ENCODE measurements around the gene SNX24.

DNA sequence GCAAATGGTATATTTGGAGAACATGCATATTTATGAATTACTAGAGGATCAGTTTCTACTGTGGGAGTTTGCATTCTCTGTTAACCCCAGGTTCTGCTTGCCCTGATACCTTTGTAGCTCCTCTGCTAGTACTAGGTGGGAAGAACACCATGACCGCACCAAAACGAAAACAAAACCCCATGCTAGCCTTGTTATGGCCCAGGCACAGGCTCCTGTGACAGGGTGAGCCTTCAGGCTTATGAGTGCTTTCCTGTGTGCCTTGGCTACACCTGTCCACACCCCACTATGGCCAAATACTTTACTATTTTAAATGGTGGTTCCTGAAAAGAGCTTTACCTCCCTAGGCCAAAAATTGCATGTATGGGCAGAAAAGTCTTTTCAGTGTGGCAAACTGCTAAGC is 96.3 kb downstream of the SNX24 start:
- TF ChIP-seq, protein P1, sequence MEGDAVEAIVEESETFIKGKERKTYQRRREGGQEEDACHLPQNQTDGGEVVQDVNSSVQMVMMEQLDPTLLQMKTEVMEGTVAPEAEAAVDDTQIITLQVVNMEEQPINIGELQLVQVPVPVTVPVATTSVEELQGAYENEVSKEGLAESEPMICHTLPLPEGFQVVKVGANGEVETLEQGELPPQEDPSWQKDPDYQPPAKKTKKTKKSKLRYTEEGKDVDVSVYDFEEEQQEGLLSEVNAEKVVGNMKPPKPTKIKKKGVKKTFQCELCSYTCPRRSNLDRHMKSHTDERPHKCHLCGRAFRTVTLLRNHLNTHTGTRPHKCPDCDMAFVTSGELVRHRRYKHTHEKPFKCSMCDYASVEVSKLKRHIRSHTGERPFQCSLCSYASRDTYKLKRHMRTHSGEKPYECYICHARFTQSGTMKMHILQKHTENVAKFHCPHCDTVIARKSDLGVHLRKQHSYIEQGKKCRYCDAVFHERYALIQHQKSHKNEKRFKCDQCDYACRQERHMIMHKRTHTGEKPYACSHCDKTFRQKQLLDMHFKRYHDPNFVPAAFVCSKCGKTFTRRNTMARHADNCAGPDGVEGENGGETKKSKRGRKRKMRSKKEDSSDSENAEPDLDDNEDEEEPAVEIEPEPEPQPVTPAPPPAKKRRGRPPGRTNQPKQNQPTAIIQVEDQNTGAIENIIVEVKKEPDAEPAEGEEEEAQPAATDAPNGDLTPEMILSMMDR (conservative IDR thresholded peaks at IDR 0.05; ENCODE audit: low read depth, low read length) = no peak
- no peak for TF ChIP-seq RCOR1 (IDR thresholded peaks at IDR 0.05; ENCODE audit: insufficient replicate concordance, low read length)
- TF ChIP-seq, protein P2, sequence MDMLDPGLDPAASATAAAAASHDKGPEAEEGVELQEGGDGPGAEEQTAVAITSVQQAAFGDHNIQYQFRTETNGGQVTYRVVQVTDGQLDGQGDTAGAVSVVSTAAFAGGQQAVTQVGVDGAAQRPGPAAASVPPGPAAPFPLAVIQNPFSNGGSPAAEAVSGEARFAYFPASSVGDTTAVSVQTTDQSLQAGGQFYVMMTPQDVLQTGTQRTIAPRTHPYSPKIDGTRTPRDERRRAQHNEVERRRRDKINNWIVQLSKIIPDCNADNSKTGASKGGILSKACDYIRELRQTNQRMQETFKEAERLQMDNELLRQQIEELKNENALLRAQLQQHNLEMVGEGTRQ (IDR thresholded peaks at IDR 0.05; ENCODE audit: low read depth, low read length) = no peak
- no peak for TF ChIP-seq SMC3 (IDR thresholded peaks at IDR 0.05; ENCODE audit: low read depth, low read length)
- no peak for TF ChIP-seq POLR2A (IDR thresholded peaks at IDR 0.05; ENCODE audit: low read depth, low read length)
